Measurements from ENCODE around the gene ALPK3. TPM values are rescaled to one million over a fixed set of nuclear protein-coding genes. Genes with fewer than 3 reads are reported as not detected.

ALPK3 gene
- total RNA-seq, 1 donor from 2014 or later, result 10.8 TPM

DNA sequence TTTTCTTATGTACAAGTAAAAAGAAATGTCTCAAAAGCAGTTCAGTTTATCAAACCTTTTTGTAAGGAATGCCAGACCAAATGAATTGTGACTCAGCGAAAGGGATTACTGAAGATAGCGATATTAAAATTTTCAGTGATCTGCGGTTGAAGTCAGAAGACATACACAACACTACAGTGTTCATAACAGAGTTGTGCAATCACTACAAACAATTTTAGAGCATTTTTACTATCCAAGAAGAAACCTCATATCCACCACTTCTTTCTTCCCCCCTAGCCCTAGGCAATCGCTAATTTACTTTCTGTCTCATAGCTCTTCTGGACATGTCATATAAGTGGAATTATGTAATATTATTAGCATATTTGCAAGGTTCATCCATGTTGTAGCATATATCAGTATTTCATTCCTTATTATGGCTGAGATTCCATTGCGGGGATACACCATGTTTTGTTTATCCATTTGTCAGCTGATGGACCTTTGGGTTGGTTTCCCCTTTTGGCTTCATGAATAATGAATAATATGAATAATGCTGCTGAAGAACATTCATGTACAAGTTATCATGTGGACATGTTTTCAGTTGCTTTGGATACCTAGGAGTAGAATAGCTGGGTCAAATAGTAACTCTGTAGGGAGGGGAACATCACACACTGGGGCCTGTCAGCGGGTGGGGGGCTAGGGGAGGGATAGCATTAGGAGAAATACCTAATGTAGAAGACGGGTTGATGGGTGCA lies 23.6 kb upstream of the ALPK3 start:
- Mint-ChIP-seq H3K9me3 (no peaks in the 10 kb centered on the region), H3K36me3 (peaks cover 34% of the 10 kb centered on the region), H3K4me1 (ENCODE audit: unreplicated experiment) (no peaks in the 10 kb centered on the region), H3K27ac (no peak overlapping the region), H3K27me3 (no peaks in the 10 kb centered on the region), H3K4me3 (no peak overlapping the region)
- DNase-seq (ENCODE audit: extremely low spot score, unreplicated experiment), result no peak
- TF ChIP-seq, protein P1, sequence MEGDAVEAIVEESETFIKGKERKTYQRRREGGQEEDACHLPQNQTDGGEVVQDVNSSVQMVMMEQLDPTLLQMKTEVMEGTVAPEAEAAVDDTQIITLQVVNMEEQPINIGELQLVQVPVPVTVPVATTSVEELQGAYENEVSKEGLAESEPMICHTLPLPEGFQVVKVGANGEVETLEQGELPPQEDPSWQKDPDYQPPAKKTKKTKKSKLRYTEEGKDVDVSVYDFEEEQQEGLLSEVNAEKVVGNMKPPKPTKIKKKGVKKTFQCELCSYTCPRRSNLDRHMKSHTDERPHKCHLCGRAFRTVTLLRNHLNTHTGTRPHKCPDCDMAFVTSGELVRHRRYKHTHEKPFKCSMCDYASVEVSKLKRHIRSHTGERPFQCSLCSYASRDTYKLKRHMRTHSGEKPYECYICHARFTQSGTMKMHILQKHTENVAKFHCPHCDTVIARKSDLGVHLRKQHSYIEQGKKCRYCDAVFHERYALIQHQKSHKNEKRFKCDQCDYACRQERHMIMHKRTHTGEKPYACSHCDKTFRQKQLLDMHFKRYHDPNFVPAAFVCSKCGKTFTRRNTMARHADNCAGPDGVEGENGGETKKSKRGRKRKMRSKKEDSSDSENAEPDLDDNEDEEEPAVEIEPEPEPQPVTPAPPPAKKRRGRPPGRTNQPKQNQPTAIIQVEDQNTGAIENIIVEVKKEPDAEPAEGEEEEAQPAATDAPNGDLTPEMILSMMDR (conservative IDR thresholded peaks at IDR 0.05), result no peak

DNA sequence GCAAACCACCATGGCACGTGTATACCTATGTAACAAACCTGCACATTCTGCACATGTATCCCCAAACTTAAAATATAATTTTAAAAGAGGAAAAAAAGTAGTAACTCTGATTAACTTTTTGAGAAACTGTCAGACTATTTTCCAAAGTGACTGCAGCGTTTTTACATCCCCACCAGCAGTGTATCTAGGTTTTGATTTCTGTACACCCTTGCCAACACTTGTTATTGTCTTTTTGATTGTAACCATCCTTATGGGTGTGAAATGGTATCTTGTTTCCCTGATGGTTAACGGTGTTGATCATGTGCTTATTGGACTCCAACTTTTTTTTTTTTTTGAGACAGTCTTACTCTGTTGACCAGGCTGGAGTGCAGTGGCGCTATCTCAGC lies 23.0 kb upstream of the ALPK3 start:
- H3K9me3 Mint-ChIP-seq, result no peaks in the 10 kb centered on the region
- H3K27ac Mint-ChIP-seq, result no peak overlapping the region
- H3K27me3 Mint-ChIP-seq, result no peaks in the 10 kb centered on the region
- no peak for DNase-seq (ENCODE audit: extremely low spot score, unreplicated experiment)
- peaks cover 32% of the 10 kb centered on the region for H3K36me3 Mint-ChIP-seq
- H3K4me3 Mint-ChIP-seq, result no peak overlapping the region
- H3K4me1 Mint-ChIP-seq (ENCODE audit: unreplicated experiment), result no peaks in the 10 kb centered on the region
- TF ChIP-seq, protein P1 (conservative IDR thresholded peaks at IDR 0.05), result no peak

DNA sequence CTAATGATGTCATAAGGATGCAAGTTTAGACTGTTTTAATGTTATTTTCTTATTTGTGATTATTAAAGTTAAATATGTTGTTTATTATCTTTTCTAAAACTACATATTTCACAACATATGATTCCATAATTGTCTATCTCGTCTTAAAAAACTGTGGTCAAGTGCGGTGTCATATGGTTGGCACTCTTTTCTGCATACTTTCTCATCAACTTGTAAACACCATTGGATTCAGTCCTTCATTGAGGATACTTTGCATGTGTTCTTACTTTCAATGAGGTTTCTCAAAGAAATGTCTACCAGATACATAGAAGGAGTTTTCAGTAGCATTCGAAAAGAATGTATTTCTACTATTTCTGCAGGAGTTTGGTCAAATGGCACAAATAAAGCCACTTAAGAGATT lies 22.0 kb upstream of the ALPK3 start:
- H3K4me3 Mint-ChIP-seq, result no peak overlapping the region
- H3K36me3 Mint-ChIP-seq, result peaks cover 31% of the 10 kb centered on the region
- no peak overlapping the region for H3K27ac Mint-ChIP-seq
- TF ChIP-seq, protein P1 (conservative IDR thresholded peaks at IDR 0.05), result no peak
- H3K27me3 Mint-ChIP-seq, result no peaks in the 10 kb centered on the region
- no peak for DNase-seq (ENCODE audit: extremely low spot score, unreplicated experiment)
- H3K9me3 Mint-ChIP-seq, result no peaks in the 10 kb centered on the region
- no peaks in the 10 kb centered on the region for H3K4me1 Mint-ChIP-seq (ENCODE audit: unreplicated experiment)

DNA sequence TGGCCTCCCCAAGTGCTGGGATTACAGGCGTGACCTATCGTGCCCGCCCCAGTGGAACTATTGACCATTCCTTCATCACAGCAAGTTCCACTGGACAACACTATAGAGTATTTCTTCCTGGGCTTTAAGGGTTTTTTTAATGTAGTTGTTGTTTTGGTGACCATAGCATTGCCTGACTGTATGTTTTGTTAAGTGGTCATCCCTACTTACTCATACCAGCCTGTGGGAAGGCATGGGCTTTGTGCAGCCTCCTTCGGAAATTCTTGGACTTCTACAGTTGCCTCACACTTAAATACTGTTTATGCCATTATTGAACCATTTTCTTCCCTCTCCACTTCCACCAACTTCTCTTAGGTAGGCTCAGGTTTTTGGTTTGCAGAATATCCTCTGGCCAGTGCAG lies 19.9 kb upstream of the ALPK3 start:
- TF ChIP-seq, protein P1 (conservative IDR thresholded peaks at IDR 0.05), result no peak
- no peak for DNase-seq (ENCODE audit: extremely low spot score, unreplicated experiment)
- H3K9me3 Mint-ChIP-seq, result no peaks in the 10 kb centered on the region
- H3K36me3 Mint-ChIP-seq, result peaks cover 22% of the 10 kb centered on the region
- no peaks in the 10 kb centered on the region for H3K4me1 Mint-ChIP-seq (ENCODE audit: unreplicated experiment)
- no peak overlapping the region for H3K4me3 Mint-ChIP-seq
- H3K27ac Mint-ChIP-seq, result no peak overlapping the region
- no peaks in the 10 kb centered on the region for H3K27me3 Mint-ChIP-seq

DNA sequence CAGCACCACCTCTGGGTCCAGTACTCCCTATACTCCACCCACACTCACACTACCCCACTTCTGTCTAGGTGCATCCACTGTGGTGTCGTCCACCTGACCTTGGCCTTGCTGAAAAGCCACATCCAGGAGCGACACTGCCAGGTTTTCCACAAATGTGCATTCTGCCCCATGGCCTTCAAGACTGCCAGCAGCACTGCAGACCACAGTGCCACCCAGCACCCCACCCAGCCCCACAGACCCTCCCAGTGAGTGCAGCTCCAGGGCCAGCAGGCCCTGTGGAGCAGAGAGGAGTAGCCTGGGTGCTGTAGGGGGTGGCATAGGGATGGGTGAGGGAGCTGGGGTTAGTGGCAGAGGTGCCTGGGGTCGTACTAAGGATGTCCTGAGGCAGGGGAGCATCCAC lies 19.4 kb upstream of the ALPK3 start:
- Mint-ChIP-seq H3K4me1 (ENCODE audit: unreplicated experiment) (no peaks in the 10 kb centered on the region), H3K36me3 (peaks cover 25% of the 10 kb centered on the region), H3K27me3 (no peaks in the 10 kb centered on the region), H3K4me3 (no peak overlapping the region), H3K9me3 (no peaks in the 10 kb centered on the region), H3K27ac (no peak overlapping the region)
- TF ChIP-seq, protein P1 (conservative IDR thresholded peaks at IDR 0.05), result no peak
- DNase-seq (ENCODE audit: extremely low spot score, unreplicated experiment), result no peak

Measured in type B pancreatic cell (in vitro differentiated cells).